Fibroblast of skin of left biceps (primary cell): Measurements from ENCODE around the gene MAP6D1.

ENCODE experiments used
- DNase-seq, 2 experiments: peaks; one replicate each; pipeline ENCODE4 v3.0.0-alpha.2; 2013; ENCODE audit warnings: low read depth in 2 of 2

MAP6D1 gene

DNA sequence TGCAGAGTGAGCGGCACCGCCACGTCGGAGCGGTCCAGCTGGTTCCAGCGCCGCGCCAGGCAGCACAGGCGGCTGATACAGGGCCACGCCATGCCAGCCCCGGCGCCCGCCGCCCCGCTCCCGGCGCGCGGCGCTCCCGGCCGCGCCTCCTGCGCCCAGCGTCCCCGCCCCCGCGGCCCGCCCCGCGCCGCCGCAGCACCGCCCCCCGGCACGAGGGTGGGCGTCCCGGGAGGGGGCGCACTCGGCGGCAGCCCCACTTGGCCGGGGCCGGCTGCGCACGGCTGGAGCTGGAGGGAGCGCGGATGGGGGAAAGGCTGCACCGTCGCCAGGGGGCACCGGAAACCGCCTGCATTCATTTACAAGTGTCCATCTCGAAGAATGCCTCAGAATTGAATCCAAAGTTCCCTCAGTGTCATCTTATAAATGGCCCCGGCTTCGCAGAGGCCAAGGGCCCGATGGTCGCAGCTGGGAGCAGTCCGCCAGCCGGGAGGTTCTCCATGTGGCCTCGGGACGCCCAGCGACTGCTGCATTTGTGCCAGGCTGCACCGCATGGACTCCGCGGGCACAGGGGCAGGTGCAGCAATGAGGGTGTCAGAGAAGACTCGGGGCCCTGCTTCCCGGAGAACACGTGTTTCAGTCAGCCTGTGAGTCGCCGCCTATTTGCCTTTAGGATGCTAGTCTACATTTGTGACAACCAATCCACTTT is at the start of gene MAP6D1:
TSS of gene MAP6D1 (minus strand) at position 122 of the 706 bp plus-strand sequence. CDS start at position 92, 30 bp downstream.
- DNase-seq, result peak; percentile 12 to 20

DNA sequence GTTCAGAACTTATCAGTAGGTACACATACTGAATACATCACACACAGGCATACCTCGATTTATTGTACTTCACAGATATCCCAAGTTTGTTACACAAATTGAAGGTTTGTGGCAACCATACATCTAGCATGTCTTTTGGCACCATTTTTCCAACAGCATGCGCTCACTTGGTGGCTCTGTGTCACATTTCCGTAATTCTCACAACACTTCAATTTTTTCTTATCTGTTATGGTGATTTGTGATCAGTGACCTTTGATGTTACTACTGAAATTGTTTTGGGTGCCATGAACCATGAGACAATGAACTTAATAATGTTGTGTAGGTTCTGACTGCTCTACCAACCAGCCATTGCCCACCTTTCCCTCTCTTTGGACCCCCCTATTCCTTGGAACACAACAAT is 48.5 kb upstream of the MAP6D1 start:
- no peak for DNase-seq

DNA sequence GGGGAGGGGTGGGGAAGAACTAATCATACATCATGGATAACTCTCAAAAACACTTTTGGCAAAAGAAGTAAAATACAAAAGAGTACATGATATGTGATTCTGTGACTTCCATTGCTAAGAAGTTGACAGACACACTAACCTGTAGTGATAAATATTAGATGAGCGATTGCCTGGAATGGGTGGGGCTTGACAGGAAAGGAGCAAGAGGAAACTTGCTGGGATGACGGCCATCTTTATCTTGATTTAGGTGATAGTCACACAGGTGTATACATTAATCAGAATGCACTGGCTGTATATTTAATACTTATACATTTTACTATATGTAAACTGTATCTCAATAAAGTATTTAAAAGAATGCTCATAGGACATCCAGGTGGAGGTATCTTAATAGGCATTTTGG is 46.2 kb upstream of the MAP6D1 start:
- no peak for DNase-seq

DNA sequence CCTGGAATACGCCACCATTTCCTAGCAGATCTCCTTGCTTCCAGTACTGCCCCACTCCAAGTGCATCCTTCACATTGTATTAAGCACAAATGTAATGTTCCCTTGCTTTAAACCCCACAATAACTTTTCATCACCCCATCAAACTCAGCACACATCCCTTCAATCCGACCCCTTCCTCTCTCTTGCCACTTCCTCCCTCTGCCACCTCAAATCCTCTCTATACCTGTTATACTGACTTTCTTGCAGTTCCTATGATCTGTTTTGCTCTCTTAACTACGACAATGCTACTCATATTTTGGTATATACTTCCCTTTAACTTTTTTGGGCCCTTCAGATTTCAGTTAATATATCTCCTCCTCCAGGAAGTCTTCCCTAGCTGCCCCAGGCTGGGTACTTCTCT is 45.2 kb upstream of the MAP6D1 start:
- DNase-seq, result no peak

DNA sequence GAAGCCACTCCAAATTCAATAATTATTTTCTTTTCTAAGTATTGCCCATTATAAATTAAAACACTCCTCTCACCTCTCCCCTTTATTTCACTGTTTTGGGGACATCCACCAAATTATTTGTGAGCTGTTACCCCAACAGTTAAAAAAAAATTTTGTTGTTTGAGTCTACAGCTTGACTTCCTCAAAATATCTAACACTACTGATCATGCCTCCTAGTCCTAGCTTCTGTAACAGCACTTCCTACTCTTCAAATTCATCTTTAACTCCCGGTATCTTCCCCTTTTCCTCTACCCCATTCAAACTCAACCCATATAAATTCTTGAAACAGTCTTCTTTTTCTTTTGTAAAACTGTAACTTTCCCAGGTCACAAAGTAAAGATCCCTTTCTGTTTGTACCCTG is 43.4 kb upstream of the MAP6D1 start:
- no peak for DNase-seq

DNA sequence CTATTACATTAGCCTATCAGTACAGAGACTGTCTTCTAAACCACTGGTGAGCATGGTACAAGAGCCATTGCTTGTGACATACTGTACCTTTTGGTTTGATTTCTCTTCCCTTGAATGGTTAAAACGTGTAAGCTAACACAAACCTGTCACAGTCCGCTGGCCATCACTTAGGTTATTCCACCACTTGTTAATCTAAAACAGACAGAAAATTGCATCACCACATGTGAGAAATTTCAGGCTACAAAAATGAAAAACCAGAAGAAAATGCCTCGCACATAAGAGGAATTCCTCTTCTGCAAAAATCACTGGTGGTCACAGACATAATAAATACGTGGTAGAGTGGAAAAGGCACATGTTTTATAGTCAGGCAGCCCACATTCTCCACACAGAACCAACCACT is 37.2 kb upstream of the MAP6D1 start:
- DNase-seq, result no peak

DNA sequence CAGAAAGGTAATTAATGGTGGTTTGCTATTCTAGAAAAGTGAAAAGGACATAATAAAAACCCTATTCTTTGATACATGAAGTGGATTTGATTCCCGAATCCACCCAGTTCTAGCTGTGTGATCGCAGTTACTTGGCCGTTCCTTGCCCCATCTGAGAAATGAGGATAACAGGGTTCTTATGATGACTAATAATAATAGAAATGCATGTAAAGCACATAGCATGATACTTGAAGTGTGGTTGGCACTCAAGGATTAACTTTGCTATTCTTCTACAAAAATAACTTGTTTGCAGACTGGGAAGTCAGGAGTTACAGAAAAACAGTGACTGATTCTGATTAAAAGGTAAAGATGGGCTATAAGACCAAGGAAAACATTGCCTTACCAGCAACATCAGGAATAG is 32.5 kb upstream of the MAP6D1 start:
- no peak for DNase-seq

DNA sequence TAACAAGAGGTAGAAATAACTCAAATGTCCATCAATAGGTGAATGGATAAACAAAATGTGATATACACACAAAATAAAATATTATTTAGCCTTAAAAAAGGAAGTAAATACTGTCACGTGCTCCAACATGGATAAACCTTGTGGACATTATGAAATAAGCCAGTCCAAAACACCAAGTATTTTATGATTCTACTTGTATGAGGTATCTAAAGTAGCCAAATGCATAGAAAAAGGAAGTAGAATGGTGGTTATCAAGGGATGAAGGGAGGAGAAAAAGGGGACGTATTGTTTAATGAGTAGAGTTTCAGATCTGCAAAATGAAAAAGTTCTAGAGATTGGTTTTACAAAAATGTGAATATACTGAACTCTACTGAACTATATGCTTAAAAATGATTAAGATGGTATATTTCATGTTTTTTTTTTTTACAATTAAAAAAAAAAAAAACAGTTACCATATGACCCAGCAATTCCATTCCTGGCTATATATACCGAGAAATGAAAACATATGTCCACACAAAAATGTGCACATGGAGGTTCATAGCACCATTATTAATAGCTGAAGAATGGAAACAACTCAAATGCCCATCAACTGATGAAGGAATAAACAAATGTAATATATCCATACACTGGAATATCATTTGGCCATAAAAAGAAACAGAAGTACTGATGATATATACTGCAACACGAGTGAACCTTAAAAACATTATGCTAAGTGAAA is 29.1 kb upstream of the MAP6D1 start:
- DNase-seq, result no peak

DNA sequence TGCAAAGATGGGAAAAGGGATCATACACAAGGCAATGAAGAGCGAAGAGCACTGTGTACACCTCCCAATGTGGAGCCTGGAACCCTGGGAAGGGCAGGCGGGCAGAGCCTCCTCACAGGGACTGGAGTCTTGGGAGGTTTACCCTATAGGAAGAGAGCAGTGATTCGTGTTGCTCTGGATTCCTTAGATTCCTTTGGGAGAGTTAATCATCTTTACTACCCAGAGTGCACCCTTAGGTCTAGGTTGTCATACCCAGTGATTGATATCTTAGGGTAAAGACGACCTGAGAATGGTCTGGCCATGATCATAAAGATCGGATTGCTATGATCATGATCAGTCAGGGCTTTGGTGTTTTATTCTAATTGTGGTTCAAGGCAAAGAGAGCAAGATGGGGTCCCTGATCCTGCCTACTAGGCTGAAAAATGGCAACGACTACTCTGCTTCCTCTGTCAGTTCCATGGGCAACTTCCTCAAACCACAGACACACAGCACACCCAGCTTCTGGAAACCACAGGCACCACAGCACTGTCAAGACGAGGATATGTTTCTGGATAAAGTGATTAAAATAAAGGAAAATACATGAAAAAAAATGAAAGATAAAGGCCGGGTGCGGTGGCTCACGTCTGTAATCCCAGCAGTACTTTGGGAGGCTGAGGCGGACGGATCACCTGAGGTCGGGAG is 20.4 kb upstream of the MAP6D1 start:
- DNase-seq, result no peak

DNA sequence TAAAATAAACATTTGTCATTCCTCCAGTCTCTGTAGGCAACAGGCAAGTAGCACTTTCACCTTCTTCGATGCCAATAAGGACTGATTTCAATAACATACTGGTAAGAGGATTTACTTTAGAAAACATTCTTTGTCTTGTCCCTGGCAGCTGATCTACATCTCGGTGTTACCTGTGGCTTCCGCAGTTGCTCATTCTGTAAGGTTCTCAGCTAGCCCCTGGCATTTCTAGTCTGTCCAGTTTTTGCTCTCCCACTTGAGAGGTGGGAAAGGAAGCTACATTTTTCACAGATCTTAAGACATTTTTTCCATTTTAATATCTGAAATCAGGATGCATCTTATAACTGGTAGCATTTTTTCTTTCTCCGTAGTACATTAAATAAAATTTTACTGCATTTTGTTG is 19.7 kb upstream of the MAP6D1 start:
- no peak for DNase-seq

DNA sequence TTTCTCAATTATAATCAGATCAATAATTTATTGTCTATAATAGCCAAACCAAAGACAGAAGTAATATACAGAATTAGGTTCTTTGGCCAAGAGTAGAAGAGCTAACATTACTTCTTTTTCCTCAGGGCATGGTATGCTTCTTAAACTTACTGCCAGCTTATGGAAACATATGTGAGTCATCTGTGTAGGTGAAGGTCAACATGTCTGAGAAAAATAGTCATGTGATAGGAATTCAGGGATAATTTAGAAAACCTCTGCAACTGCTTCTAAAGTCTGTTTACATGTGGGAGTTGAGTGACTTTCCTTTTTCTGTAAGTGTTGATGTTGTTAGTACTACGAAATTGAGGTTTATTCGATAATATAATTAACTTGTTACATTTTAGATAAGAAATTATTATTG is 19.2 kb upstream of the MAP6D1 start:
- peak in 1 of 2 experiments; percentile 40 for DNase-seq

DNA sequence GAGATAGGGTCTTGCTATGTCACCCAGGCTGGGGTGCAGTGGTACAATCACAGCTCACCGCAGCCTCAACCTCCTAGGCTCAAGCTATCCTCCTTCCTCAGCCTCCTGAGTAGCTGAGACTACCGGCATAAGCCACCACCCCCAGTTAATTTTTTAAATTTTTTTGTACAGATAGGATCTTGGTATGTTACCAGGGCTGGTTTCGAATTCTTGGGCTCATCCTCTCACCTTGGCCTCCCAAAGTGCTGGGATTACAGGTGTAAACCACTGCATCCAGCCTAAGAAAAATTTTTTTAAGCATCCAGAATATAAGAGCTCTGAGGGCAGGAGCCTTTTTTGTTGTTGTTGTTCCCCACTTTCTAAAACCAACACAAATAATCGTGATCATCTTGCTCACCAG is 14.4 kb upstream of the MAP6D1 start:
- DNase-seq, result no peak

DNA sequence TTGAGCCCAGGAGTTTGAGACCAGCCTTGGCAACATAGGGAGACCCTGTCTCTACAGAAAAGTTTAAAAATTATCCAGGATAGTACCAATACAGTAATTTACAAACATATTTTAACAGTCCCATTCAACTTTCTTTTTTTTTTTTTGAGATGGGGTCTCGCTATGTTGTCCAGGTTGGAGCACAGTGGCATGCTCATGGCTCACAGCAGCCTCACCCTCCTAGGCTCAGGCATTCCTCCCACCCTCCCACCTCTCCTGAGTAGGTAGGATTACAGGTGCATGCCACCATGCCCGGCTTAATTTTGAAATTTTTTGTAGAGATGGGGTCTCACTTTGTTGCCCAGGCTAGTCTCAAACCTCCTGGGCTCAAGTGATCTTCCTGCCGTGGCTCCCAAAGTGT is 12.5 kb upstream of the MAP6D1 start:
- DNase-seq, result no peak

DNA sequence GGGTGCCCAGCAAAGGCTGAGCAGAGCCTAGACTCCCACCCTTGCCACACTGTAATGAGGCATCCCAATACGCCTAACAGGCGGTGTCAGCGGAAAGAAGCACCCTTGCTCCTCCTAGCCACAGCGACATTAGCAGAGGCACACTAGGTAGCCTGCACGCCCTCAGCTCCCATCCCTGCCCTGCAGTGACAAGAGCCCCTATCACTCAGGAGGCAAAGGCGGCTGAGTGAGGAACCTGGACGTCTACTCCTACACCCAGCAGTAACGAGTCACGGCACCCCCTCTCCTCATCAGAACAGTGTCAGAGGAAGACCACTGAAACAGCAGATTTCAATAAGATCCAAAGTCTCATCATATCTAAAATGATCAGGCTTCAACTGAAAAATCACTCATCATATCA is 12.0 kb upstream of the MAP6D1 start:
- DNase-seq, result no peak

DNA sequence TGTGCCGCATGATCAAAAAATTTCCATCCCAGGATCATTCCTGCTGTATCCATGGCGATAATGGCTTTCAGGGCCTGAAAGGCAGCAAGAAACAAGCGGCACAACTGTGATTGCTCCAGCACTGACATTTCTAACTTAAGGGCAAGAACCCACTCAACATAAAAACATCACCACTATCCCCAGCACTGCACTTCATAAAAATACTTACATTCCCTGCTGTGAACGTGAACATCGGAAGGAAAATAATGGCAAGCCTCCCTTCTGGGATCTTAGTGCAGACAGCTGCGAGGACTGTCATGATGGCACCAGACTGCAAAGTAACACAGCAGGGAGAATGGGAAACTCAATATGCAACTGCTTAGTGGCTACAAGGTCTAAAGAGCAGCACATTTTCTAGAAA is 8.1 kb upstream of the MAP6D1 start:
- DNase-seq, result no peak

DNA sequence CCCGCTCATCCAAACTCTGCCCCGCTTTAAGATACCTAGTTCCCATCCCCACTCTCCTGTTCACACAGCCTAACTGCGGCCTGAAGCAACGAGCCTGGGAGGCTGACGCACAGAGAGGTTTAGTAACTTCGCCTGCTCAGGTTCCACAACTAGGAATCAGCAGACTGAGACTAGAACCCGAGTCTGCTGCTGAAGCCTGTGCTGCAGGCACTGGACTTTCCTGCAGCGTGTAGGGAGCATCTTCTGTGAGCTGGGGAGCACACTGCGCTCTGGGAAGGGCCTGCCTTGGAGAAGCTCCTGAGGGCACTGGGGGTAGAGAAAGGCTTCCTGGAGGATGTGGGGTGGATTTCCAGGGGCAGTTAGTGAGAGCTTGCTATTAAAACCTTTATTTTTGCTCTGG is 4.8 kb upstream of the MAP6D1 start:
- DNase-seq, result no peak

DNA sequence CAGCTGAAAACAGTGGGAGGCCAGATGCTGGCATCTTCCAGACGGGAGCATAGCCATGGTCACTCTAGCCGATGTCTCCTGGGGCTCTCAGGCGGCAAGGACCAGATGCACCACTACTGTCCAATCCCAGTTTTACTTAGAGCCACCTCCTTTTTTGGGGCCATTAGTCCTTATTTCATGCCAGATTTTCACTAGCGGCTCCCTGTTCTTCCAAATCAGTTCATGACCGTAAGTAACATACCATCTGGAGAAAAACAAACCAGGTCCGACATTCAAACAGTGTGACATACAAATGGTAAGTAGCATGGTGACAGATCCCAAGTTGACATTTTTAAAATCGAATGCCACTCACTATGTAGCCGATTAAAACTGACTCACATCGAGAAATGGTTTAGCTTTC is 4.1 kb upstream of the MAP6D1 start:
- no peak for DNase-seq

DNA sequence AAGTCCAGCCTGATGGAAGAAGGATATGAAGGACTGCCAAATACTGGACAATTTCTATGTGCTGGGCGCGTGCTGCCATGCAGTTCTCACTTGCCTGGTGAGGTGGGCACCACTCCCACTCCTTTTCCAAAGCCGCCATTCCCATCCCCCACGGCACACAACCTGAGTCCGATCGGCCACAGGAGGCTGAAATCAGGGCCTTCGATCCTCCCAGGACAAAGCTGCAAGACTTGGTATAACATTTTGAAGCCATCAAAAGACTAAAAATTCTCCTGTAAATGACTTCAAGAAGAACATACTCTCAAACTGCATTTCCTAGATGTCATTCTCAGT is 3.1 kb upstream of the MAP6D1 start:
- DNase-seq, result no peak

DNA sequence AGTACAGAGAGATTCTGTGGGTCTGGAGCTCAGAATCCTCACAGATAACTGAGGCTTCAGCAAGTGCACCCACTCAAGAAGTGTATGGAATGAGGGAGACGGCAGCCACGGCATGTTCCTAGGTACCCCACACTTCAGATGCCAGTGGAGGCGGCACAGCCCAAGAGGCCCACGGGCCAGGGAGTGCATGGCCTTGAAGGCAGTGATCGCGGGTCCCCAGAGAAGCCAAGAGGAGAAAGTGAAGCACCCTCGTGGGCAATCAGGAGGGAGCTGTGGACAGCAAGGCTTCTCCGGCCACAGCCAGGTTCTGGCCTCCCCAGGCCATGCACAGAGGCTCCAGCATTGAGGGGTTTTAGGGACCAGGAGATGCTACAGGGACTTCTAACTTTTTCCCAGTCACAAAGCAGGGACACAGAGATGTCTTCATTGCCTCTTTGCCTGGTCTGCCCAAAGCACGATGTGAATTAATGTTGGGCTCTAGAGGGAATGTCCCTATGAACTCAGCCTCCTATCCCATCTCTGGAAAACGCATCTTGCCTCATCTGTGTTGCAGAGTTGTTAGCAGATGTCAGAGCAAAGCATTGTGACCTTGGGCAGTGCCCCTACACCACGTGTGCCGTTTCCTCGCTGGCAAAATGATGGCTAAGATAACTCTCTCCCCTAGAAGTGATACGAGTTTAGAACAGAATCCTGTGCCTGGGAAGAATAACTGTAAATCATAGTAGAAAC is 2.6 kb upstream of the MAP6D1 start:
- no peak for DNase-seq

DNA sequence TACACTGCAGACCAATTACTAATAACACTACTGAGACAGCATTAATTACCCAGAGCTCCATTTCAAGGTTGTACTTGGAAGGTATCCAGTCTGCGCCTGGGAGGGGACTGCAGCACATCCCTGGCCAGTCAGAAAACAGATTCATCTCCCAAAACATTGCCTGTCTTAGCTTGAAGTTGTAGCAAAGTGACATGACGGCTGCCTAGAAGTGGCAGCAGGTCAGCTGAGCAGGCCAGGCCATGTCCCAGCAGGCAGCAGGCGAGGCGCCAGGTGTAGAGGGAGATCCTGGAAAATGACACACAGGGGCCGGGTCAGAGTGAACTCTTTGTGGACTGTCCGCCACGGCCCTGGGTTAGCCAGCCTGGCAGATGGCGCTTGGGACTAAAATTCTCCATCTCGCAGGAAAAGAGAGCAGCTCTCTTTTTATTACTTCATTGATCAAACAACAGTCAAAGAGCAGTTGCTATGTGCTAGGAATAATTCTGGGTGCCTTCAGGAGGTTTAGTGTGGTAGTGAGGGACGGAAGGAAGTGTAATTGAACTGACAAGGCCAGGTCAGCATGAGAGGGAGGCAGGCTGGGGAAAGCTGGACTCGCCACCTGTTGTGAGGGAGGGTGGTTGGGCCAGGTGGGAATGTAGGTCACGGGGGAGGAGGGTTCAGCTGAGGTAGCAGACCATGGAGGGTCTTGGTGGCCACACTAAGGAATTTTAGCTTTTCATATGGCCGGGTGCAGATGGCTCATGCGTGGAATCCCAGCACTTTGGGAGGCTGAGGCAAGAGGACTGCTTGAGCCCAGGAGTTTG is 1.3 kb upstream of the MAP6D1 start:
- no peak for DNase-seq

DNA sequence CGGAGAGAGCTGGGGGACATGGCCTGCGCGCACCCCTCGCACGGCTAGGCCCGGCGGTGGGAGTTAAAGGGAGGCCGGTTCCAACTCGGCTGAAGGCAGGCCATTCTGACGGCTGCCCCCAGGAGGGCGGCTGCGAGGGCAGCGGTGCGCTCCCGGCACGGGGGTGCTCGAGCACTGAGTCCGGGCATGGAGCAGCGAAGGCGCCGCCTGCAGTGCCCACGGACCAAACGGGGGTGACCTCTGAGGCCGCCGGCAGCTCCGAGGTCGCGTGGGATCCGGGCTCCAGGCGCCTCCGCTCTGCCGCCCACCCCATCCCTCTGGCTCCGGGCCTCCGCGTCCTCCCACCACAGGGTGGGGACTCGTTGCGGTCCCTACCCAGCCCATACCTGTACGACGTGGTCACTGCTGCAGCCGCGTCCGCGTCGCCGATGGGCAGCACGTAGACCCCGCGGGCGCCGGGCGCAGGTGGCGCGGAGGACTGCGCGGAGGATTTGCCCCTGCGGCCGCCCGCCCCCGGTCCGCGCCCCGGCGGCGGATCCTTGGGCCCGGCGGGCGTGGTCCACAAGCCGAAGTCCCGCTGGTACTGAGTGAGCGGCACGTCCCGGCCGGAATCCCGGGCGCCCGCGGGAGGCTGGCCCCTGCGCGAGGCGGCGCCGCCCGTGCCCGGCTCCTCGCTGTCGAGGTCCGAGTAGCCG is 469 bp downstream of the MAP6D1 start:
- no peak for DNase-seq
